ENCODE measurements around the gene PLXNA1.

PLXNA1 gene

DNA sequence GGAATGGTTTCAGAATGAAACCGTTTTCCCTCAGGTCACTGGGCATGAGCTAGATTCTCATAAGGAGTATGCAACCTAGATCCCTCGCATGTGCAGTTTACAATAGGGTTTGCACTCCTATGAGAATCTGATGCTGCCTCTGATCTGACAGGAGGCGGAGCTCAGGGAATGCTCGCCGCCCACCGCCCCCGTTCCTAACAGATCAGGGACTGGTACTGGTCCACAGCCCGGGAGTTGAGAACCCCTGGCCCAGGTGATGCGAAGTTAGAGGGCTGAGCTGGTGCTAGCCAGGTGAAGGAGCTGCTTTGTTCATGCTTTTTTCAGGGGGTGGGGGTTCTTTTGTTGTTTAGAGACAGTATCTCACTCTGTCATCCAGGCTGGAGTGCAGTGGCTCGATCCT lies 15.5 kb upstream of the PLXNA1 start:
- no peak for DNase-seq (ENCODE audit: low spot score)

DNA sequence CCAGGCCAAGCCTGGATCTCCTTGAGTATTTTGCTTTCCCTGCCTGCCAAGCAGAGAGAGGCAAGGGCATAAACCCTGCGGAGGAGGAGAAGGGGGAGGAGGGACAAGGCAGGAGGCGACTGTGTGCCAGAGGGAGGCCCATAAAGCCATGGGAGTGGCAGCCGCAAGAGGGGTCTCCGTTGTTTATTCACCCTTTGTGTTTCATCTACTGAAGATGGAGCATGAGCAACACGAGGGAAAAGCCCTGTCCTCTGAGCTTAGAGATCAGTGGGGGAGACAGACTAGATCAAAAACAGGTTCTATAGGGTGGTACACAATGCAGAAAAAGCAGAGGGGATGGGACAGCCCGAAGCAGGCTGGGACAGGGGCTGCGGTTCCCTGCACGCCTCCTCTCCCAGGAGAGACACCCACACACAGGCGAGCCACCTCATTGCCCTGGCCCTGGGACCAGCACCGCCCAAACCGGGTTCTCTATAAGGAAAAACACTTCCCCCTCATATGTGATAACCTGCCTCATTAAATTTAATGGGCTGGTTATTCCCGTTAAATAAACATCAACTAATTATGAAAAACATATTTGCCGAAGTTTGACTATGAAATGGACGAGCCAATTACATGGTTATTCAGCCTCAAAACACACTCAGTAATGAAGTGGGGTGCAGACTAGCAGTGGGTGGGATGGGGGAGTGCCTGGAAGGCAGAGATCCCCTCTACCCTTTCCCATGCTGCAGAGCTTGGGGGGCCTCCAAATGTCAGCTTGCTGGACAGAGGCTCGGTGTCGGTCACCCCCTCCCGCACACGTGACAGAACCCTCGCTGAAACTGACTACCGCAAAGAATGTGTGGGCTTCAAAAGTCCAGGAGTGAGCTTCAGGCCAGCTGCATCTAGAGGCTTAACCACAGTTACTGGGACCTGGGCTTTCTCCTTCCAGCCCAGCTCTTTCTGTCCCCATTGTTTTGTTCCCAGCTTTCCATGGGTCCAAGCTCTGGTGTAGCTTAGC lies 14.2 kb upstream of the PLXNA1 start:
- no peak for DNase-seq (ENCODE audit: low spot score)

DNA sequence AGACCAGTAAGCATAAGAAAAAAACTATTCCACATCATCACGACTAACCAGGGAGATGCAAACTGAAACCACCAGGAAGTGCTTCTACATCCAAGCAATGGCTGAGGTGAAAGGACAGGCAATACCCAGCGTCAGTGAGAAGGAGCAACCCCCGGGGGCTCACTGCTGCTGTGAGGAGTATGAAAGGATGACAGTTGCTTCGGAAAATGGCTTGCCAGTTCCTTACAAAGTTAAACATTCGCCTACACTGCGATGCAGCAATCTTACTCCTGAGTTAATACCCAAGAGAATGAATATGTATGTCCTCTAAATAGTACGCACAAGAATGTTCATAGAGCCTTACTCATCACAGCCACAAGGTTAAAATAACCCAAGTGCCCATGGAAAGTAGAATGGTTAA lies 13.3 kb upstream of the PLXNA1 start:
- DNase-seq (ENCODE audit: low spot score), result no peak

DNA sequence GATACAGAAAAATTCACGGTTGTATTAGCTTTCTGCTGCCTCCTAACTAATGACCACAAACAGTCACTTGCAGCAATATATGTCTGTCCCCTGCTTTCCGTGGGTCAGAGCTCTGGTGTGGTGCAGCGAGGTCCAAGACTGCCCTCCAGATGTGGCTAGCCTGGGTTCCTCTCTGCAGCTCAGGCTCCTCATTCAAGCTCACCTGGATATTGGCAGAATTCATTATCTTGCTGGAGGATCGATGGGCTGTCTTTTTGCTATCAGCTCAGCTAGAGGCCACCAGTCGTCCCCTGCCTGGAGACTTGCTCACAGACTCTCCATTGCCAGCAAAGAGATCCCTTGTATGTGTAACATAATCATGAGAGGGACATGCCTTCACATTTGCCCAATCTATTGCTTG lies 12.8 kb upstream of the PLXNA1 start:
- no peak for DNase-seq (ENCODE audit: low spot score)

DNA sequence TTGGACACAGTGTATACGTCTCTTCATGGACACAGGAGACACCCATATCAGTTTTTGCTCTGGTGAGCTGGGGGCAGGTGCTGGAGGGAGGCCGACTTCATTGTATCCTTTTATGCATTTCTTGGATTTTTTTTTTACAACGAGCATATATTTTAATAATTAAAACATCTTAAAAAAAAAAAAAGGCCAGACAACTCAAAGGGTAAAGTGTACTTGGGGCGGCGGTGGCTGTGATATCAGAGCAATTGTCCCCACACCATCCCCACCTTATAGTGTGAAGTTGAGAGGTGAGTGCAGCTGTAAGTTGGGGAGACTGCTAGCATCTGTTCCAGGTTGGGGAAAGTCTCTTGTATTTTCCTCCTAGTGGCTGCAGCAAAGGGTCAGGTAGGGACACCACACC lies 12.0 kb upstream of the PLXNA1 start:
- DNase-seq (ENCODE audit: low spot score), result no peak

DNA sequence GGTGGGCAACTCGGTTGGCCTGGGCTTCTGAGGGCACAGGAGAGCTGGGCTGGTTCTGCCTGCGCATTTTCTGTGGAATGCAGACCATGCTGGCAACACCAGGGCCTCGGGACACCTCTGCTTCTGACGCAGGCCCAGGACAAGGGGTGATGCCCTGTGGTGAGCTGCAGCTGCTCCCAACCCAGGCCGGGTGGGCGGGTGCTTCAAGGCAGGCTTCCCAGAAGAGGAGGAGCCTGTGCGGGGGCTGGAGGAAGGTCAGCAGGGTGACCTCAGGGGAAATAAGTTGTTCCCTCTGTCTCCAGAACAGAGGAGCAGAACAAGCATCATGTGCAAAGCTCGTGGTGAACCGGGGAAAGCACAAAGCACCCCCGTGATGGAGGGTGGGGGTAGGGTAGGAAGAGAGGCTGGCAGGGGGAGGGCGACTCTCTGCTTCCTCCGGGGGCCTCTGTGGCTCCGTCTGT lies 11.0 kb upstream of the PLXNA1 start:
- DNase-seq (ENCODE audit: low spot score), result no peak

DNA sequence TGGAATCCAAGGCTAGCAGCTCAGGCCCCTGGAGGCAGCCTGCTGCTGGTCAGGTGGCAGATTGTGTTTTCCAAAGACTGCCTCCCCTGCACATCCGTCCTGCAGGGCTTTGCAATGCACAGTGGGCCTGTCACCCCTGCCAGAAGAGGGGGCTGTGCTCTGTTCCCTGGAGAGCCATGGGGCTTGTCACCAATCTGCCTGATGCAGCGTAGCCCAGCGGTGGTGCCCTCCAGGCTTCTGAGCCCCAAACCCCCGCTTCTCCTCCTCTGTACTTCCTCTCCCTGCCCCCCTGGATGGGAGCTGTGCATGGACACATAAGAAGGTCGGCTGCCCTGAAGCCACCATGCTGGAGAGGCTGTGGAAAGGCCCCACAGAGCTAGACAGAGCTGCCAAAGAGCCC lies 10.0 kb upstream of the PLXNA1 start:
- no peak for DNase-seq (ENCODE audit: low spot score)

DNA sequence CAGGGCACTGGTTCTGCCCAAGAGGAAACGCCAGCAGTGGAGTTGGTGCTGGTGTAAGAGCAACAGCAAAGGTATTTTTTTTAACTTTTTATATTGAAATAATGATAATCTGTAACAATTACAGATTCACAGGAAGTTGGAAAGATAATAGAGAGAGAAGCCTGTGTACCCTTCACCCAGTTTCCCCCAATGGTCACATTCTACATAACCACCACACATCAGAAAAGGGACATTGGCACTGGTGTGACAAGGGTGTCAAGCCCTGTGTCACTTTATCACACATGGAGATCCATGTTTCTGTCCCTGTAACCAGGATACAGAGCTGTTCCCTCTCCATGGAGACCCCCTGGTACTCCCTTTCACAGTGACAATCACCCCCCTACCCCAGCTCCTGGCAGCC lies 9.1 kb upstream of the PLXNA1 start:
- no peak for DNase-seq (ENCODE audit: low spot score)

DNA sequence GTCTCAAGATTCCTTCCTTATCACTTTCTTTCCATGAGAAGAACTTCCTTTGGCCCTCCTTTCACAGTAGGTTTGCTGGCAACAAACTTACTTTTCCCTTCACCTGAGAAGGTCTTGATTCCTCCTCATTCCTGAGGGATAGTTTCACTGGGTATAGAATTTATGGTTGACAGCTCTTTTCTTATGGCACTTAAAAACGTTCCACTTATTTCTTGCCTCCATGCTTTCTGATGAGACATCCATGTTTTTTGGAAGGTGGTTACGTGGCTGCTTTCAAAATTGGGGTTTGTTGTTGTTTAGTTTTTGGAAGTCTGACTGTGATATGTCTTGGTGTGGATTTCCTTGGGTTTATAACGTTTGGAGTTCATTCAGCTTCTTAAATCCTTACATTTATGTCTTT lies 8.2 kb upstream of the PLXNA1 start:
- DNase-seq (ENCODE audit: low spot score), result no peak

DNA sequence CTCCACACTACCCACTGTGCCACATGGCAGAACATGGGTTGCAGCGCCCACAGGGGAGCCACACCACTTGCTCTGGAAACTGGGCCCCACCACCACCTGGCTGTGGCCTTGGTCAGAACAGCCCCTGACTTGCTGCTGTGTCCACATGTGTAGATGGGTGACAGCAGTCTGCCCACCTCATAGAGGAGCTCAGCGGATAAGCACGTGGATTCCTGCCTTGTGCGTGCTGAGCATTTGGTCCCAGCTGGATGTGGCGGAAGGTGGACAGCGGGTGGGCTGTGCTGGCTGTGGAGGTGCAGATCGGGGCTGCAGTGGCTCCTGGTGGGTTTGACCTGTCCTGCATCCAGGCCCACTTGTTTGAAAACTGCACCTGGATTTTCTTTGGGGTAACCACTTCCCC lies 6.0 kb upstream of the PLXNA1 start:
- DNase-seq (ENCODE audit: low spot score), result no peak

DNA sequence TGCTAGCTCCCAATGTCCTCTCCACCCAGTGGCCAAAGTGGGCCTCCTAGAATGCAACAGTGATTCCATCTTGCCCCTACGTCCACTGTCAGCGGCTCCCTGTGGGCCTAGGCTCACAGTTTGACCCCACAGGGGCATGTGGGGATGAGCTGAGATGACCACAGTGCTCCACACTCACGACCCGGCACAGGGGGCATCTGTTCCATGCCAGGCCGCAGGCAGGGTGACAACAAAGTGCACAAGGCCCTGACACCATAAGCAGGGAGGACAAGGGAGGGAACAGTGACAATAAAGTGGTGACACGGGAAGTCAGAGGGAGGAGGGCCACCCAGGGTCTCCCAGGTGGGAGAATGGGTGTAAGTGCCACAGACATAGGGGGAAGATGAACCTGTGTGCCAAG lies 5.1 kb upstream of the PLXNA1 start:
- DNase-seq (ENCODE audit: low spot score), result no peak

DNA sequence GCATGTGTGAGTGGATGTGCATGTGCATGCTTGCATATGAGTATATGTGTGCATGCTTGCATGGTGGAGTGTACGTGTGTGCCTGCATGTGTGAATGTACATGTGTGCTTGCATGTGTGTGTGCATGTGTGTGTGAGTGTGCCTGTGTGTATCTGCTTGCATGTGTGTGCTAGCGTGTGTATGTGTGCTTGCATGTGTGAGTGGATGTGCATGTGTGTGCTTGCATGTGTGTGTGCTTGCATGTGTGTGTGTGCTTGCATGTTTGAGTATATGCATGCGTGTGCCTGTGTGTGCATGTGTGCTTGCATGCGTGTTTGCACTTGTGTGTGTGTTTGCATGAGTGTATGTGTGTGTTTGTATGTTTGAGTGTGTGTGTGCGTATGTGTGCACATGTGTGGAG lies 4.6 kb upstream of the PLXNA1 start:
- DNase-seq (ENCODE audit: low spot score), result no peak

DNA sequence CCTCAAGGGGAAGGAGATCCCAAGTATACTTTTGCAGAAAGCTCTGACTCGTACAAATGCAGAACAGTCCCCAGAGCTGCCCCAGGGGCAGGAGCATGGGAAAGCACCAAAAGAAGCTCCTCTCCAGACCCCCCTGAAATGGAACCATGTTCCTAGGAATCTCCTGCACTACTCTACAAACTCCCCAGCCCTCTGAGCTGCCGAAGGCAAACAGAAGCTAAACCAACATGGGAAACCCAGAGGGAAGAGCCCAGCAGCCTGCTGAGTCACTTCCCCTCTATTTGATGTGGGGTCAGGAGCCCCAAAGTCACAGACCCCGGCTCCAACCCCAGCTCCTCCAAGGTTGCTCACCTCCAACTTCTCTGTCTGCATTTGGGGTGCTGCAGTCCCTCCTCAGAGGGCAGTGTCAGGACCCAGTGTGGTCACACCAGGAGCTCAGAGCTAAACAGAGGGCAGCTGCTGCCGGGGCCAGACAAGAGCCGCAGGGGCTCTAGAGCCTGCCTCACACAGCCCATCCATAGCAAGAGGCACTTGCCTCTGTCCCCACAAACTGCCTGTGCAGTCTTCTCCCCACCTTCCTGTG lies 3.8 kb upstream of the PLXNA1 start:
- DNase-seq (ENCODE audit: low spot score), result no peak

DNA sequence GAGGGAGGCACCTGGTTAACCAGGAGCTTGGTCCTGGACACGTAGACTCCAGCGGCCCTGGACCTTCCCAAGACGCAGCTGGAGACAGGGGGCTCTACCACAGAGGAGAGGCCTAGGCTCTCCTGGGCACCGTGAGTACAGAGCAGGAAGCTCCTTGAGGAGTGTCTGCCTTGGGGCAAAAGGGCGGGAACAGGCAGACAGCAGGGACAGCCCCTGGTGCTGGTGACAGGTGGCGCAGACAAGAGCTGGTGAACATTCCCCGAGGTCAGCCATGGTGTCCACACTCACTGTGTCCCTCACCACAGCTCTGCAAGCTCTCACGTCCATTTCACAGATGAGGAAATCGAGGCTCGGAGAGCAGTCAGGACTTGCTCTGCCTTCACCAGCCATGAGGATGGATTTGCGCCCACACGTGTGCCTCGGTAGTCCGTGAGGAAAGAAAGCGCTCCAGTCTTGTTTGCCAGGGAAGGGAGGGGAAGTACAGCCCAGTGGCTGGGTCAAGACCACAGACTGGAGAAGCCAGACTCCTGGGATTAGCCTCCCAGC lies 2.6 kb upstream of the PLXNA1 start:
- no peak for DNase-seq (ENCODE audit: low spot score)

DNA sequence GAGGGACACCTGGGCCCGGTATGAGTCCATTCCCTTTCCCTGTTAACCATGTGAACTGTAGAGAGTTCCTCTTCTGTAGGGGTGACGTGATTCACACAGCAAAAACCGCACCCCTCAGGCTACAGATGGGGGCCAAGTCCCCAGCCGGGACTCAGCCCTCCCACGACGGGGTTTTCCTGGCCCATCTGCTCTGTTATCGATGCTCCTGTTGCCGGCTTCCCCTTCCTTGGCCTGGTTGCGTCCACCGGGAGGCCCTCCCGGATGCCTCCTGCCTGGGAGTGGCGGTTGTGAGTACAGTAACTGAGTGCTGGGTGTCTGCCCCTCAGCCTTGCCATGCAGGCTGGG lies 817 bp upstream of the PLXNA1 start:
- no peak for DNase-seq (ENCODE audit: low spot score)

DNA sequence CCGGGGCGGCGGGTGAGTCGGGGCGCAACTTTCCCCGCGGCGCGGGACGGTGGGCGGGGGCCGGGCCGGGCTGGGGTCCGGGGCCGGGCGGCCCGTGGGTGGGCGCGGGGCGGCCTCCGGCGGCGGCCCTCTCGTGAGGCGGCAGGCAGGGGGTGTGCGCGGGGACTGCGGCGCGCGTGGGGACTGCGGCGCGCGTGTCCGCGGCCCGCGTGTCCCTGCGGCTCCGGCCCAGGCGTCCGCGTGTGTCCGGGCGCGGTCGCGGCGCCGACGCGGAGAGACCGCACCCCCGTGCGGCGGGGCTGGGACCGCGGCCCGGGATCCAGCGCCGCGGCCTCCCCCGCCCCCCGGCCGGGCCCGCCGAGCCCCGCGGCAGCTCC lies 349 bp downstream of the PLXNA1 start:
- peak; percentile 81 for DNase-seq (ENCODE audit: low spot score)

DNA sequence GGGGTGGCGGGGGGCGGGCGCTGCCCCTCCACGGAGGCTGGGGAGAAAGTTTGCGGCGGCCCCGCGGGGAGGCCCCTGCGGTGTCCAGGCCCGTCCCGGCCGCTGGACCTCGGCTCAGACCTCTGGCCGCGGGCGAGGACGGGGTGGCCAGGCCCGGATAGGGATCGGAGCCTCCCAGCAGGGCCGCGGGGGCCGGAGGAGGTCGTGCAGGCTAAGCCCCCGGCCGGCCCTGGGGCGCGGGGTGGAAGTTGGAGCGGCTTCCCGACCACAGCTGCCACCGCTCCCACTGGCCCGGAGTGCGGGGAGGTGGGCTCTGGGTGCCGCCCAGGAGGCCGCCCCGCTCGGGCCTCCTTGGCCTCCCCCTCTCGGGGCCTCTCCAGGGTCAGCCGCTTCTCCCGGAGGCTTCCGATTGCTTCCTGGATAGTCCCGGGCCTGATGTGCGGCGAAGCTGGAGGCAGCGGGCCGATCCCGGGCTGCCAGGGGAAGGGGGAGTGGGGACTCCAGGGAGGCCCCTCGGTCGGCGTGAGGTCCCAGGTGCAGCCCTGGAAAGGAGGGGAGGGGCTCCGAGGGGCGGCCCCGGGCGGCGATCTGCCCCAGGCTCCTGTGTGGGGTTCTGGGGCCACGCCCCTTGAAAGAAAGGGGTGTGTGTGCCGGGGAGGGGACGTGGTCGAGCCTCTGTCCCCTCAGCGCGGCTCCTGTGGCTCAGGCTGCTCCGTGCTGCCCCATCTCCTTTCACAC lies 907 bp downstream of the PLXNA1 start:
- DNase-seq (ENCODE audit: low spot score), result peak; percentile 65

DNA sequence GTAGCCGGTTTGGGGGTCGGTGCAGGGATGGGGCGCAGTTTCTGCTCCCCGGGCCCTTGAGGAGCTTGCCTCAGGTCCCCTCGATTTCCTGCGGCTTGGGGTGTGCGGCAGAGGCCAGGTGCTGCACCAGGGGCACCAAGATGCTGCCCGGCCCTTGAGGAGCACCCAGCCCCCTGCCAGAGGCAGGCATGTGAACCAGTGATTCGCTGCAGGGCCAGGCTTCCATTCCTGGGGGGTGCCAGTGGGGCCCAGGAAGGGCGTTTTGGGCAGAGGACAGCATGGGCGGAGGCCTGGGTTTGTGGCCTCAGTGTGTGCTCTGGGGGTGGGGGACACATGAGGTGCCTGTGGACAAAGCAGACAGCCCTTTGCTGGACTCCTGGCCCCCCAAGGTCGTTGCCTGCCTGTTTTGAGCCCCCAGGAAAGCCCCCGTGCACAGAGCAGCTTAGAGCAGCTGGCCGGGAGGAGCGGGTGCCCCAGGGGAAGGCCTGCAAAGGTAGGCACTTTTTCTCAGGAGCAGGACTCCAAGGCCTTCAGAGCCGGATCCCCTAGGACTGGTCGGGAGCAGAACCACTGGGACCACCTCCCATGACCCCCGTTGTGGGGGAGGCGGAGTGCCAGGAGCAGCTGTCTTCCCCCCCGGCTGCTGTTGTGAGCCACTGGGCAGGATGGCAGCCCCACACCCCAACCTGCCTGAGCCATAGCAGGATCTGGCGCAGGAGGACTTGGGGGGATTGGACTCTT lies 1.6 kb downstream of the PLXNA1 start:
- no peak for DNase-seq (ENCODE audit: low spot score)

DNA sequence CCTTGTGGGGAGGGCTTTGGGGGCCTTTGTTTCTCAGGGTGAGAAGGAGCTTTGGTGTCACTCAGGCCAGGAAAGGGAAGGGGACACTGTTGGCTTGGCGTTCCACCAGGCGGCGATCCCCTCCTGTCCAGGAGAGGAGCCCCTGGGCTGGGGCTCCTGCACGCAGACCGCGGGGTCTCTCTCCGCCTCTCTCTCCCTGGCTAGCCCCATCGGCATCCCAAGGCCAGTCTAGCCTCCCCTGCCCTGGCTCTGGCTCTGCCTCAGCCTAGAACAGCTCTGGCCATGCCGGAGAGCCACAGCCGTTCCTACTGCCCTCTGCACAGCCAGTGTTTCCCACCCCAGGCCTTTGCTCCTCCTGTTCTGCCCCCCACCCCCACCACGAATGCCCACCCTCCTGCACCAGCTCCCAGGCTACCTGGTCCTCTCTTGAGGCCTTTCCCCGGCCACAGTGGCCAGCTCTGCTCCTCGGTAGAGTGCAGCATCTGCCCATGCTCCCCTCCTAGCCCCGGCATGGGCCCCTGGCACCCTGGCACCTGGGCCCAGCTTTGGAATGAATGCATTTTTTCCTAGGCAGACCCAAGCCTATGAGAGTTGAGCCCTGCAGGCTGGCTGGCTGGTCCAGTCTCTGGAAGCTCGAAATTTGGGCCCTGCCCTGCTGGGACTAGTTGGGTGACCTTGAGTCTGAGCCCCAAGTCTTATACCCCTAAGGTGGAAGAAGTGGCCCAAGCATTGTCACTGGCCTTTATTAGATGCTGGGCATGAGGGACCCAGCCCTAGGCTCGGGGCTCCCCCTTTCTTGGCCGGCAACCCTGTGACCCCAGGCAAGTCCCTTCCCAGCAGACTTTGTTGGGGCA lies 2.4 kb downstream of the PLXNA1 start:
- no peak for DNase-seq (ENCODE audit: low spot score)

DNA sequence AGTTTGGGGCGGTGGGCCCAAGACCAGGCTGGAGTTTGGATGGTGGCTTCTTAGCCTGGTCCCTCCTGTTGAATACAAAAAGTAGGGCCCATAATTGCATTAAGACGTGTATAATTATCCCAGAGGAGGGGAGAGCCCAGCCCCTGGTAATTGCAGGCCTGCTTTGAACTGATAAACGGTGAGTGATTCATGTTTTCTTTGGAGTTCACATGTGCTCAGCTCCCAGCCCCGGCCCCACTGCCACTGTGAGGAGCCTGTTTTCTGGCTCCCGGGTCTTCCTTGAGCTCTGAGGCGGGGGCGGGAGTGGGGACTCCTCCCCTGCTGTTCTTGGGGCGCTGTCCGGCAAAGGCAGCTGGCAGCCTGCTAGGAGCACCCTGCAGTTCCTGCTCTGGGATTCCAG lies 3.1 kb downstream of the PLXNA1 start:
- no peak for DNase-seq (ENCODE audit: low spot score)

DNA sequence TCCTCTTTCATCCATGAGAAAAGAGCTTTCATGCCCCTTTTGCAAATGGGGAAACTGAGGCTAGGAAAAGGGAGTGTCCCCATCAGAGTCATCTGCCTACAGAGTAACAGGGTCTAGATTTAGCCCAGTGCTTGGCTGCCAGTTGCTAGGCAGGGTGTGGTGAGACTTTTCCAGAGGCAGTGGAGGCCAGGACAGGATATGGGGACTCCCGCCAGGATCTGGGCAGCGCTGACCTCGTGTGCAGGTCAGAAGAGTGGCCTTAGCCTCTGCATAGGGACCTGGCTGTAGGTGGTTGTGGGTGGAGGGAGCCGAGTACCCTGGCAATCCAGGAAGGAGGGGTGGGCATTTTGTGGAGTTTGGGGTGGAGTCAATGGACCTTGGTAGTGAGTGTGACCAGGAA lies 4.2 kb downstream of the PLXNA1 start:
- no peak for DNase-seq (ENCODE audit: low spot score)

Measured in D341Med (cell line).